ENCODE measurements around the gene NFIC.
"Not testable (repeated sequence)": the region's sequence is repeated elsewhere in the genome, so short reads cannot be mapped to it uniquely, and the experiment has no call there.

The NFIC gene

GRCh38 chr19:3387645-3388589, 21.5 kb downstream of the NFIC start:
- DNase-seq (ENCODE audit: low spot score): peak; percentile 93
- no peak for TF ChIP-seq CTCF (IDR thresholded peaks at IDR 0.05)
- Histone ChIP-seq H3K27ac (peak overlapping the region; percentile 74 to 95), H3K4me3 (peak overlapping the region; percentile 34)

GRCh38 chr19:3389446-3389778, 23.0 kb downstream of the NFIC start:
- H3K27ac ChIP-seq: peak overlapping the region; percentile 74 to 95

DNA sequence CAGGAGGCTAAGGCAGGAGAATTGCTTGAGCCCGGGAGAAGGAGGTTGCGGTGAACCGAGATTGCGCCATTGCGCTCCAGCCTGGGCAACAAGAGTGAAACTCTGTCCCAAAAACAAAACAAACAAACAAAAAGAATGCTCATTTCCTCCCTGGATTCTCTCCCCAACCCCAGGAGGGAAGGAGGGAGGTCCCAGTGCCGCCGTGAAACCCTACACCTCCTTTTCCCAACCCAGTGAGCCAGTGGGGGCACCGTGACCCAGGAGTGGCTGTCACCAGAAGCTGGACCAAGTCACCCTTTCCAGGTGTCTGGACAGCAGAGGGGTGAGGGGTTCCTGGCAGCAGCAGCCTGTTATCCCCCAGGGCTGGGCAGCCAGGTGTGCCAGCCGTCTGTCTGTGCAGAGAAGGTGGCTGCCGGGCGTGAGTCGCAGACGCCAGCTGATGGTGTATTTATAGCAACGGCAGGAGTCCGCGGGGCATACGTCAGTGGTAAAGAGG, 23.5 kb downstream of the NFIC start:
- no peak for TF ChIP-seq CTCF (IDR thresholded peaks at IDR 0.05)
- Histone ChIP-seq H3K27ac (peak overlapping the region; percentile 63 to 95), H3K4me3 (peak overlapping the region; percentile 30)
- no peak for DNase-seq (ENCODE audit: low spot score)

More at GRCh38 chr19:3389446-3389778, 23.0 kb downstream of the NFIC start:
- peak overlapping the region; percentile 30 for H3K4me3 ChIP-seq
- no peak for TF ChIP-seq CTCF (IDR thresholded peaks at IDR 0.05)
- no peak for DNase-seq (ENCODE audit: low spot score)

DNA sequence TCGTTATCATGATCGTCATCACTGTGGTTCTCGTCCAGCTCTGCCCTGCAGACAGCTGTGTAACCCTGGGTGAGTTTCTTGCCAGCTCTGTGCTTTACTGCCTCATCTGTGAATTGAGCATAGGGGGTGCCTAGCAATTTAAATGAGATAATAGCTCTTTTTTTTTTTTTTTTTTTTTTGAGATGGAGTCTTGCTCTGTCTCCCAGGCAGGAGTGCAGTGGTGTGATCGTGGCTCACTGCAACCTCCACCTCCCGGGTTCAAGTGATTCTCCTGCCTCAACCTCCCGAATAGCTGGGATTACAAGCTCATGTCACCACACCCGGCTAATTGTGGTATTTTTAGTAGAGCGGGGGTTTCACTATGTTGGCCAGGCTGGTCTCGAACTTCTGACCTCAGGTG, 25.5 kb downstream of the NFIC start:
- not testable (repeated sequence) for H3K27ac ChIP-seq; H3K4me3 ChIP-seq; DNase-seq (ENCODE audit: low spot score)

DNA sequence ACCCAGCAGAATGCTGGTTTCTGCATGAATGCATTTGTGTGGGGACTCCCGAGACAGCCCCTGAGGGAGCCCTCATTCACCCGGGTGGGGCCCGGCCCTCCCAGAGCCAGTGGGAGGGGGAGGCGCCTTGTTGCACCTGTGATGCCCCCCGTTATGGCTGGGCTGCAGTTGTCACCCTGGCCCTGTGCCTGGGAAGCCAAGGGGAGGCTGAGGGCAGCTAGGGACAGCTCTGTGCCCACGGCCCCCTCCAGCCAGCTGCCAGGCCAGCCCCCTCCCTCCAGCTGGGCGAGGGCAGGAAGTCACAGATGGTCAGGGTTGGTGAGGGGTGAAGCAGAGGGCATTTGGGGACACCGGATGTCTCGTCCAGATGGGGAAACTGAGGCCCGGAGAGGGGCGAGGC, 26.1 kb downstream of the NFIC start:
- Histone ChIP-seq H3K27ac (peak overlapping the region in 1 of 2 donors; percentile 16), H3K4me3 (no peak overlapping the region)
- no peak for DNase-seq (ENCODE audit: low spot score)
- TF ChIP-seq CTCF (IDR thresholded peaks at IDR 0.05): no peak

- DNase-seq (ENCODE audit: low spot score): no peak
- H3K27ac ChIP-seq: peak overlapping the region; percentile 87 to 90
- TF ChIP-seq CTCF (IDR thresholded peaks at IDR 0.05): no peak
- peak overlapping the region; percentile 70 for H3K4me3 ChIP-seq
These were observed 30.5 kb downstream of the NFIC start for GRCh38 chr19:3396881-3397265.

DNA sequence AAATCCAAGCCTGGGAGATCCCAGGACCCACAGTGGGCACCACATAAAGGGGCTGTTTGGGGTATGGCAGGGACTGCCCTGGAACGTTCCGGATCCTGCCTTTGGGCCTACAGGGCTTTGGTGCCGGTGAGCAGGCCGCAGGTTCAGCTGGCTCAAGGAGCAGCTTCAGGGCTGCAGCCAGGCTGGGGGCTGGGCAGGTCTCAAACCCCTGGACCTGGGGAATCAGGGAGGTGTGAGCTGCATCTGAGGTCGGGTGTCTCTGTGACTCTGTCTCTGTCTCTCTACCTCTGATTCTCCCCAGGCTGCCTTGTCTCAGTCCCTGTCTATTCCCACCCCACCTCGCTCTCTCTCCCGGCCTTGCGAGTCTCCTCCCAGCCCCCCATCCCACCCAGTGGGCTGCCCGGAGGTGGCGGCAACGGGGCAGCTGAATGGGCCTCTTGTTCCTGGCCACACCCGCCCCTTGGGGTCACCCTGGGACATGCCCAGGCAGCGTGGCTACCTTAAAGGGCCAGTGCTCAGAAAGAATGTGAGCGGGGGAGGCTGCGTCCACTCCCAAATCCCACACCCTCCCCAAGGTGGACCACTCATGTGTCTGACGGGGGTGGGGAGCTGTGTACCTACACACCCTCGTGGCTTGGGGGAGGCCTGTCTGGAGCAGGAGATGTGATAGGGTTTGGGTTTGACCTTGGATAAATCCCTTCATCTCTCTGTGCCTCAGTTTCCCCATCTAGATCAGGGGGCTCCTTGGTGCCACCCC, 31.1 kb downstream of the NFIC start:
- no peak for DNase-seq (ENCODE audit: low spot score)

More for the DNA sequence above, 31.1 kb downstream of the NFIC start:
- no peak for TF ChIP-seq CTCF (IDR thresholded peaks at IDR 0.05)
- Histone ChIP-seq H3K4me3 (peak overlapping the region; percentile 70), H3K27ac (peak overlapping the region; percentile 87 to 90)
